ENCODE measurements around the gene MAN1C1. TPM values are rescaled to one million over a fixed set of nuclear protein-coding genes. Genes with fewer than 3 reads are reported as not detected.
"Not testable (repeated sequence)": the region's sequence is repeated elsewhere in the genome, so short reads cannot be mapped to it uniquely, and the experiment has no call there.

MAN1C1 gene
- total RNA-seq, 1 donor from 2014 or later = 10.9 TPM

GRCh38 chr1:25732821-25733220, 116.2 kb downstream of the MAN1C1 start:
- H3K27me3 Mint-ChIP-seq (ENCODE audit: low read depth) = peaks cover 3% of the 10 kb centered on the region
- H3K27ac Mint-ChIP-seq (ENCODE audit: unreplicated experiment) = no peak overlapping the region
- H3K4me3 Mint-ChIP-seq (ENCODE audit: unreplicated experiment) = no peak overlapping the region
- no peak for DNase-seq (ENCODE audit: low spot score)
- H3K4me1 Mint-ChIP-seq (ENCODE audit: low read depth) = peaks cover 12% of the 10 kb centered on the region
- TF ChIP-seq CTCF (IDR thresholded peaks at IDR 0.05) = no peak
- H3K36me3 Mint-ChIP-seq (ENCODE audit: low read depth) = no peaks in the 10 kb centered on the region
- no peaks in the 10 kb centered on the region for H3K9me3 Mint-ChIP-seq (ENCODE audit: low read depth)

- Mint-ChIP-seq H3K9me3 (ENCODE audit: low read depth) (no peaks in the 10 kb centered on the region), H3K36me3 (ENCODE audit: low read depth) (no peaks in the 10 kb centered on the region), H3K4me1 (ENCODE audit: low read depth) (peaks cover 7% of the 10 kb centered on the region), H3K27me3 (ENCODE audit: low read depth) (peaks cover 3% of the 10 kb centered on the region), H3K27ac (ENCODE audit: unreplicated experiment) (no peak overlapping the region), H3K4me3 (ENCODE audit: unreplicated experiment) (no peak overlapping the region)
- TF ChIP-seq CTCF (IDR thresholded peaks at IDR 0.05) = no peak
- DNase-seq (ENCODE audit: low spot score) = no peak
These were observed 116.7 kb downstream of the MAN1C1 start for GRCh38 chr1:25733271-25733670.

GRCh38 chr1:25734991-25735390, 118.4 kb downstream of the MAN1C1 start:
- H3K4me1 Mint-ChIP-seq (ENCODE audit: low read depth); H3K36me3 Mint-ChIP-seq (ENCODE audit: low read depth); DNase-seq (ENCODE audit: low spot score); H3K27me3 Mint-ChIP-seq (ENCODE audit: low read depth); H3K9me3 Mint-ChIP-seq (ENCODE audit: low read depth); H3K27ac Mint-ChIP-seq (ENCODE audit: unreplicated experiment); H3K4me3 Mint-ChIP-seq (ENCODE audit: unreplicated experiment): not testable (repeated sequence)

- Mint-ChIP-seq H3K27ac (ENCODE audit: unreplicated experiment) (no peak overlapping the region), H3K27me3 (ENCODE audit: low read depth) (peaks cover 9% of the 10 kb centered on the region)
- DNase-seq (ENCODE audit: low spot score) = peak; percentile 17
These were observed 119.5 kb downstream of the MAN1C1 start for GRCh38 chr1:25735956-25736529.

GRCh38 chr1:25737130-25737529, 120.5 kb downstream of the MAN1C1 start:
- TF ChIP-seq CTCF (IDR thresholded peaks at IDR 0.05) = no peak
- Mint-ChIP-seq H3K4me1 (ENCODE audit: low read depth) (no peaks in the 10 kb centered on the region), H3K9me3 (ENCODE audit: low read depth) (no peaks in the 10 kb centered on the region), H3K27ac (ENCODE audit: unreplicated experiment) (no peak overlapping the region), H3K36me3 (ENCODE audit: low read depth) (peaks cover 6% of the 10 kb centered on the region), H3K27me3 (ENCODE audit: low read depth) (peaks cover 9% of the 10 kb centered on the region), H3K4me3 (ENCODE audit: unreplicated experiment) (no peak overlapping the region)
- peak; percentile 51 for DNase-seq (ENCODE audit: low spot score)

More at GRCh38 chr1:25735956-25736529, 119.5 kb downstream of the MAN1C1 start:
- Mint-ChIP-seq H3K9me3 (ENCODE audit: low read depth) (no peaks in the 10 kb centered on the region), H3K4me3 (ENCODE audit: unreplicated experiment) (no peak overlapping the region), H3K4me1 (ENCODE audit: low read depth) (no peaks in the 10 kb centered on the region), H3K36me3 (ENCODE audit: low read depth) (peaks cover 2% of the 10 kb centered on the region)
- TF ChIP-seq CTCF (IDR thresholded peaks at IDR 0.05) = no peak

- H3K36me3 Mint-ChIP-seq (ENCODE audit: low read depth) = peaks cover 6% of the 10 kb centered on the region
- no peak for DNase-seq (ENCODE audit: low spot score)
- peaks cover 8% of the 10 kb centered on the region for H3K27me3 Mint-ChIP-seq (ENCODE audit: low read depth)
- H3K27ac Mint-ChIP-seq (ENCODE audit: unreplicated experiment) = no peak overlapping the region
- H3K9me3 Mint-ChIP-seq (ENCODE audit: low read depth) = no peaks in the 10 kb centered on the region
- peaks cover 8% of the 10 kb centered on the region for H3K4me1 Mint-ChIP-seq (ENCODE audit: low read depth)
- no peak overlapping the region for H3K4me3 Mint-ChIP-seq (ENCODE audit: unreplicated experiment)
- no peak for TF ChIP-seq CTCF (IDR thresholded peaks at IDR 0.05)
These were observed 121.9 kb downstream of the MAN1C1 start for GRCh38 chr1:25738499-25738898.
